RCC 7860 (cell line): ENCODE data around the gene NBDY.
A peak's percentile ranks its signal among the peaks of the same experiment; 100 is the strongest.
"Not testable (repeated sequence)": the region's sequence is repeated elsewhere in the genome, so short reads cannot be mapped to it uniquely, and the experiment has no call there.

Source experiments
- DNase-seq: peaks from one replicate; pipeline ENCODE4 v3.0.0-alpha.2; 2015; ENCODE audit warnings: low spot score
- FAIRE-seq: peaks from 2 replicates; lab custom pipeline; 2012; peaks lifted over from hg19 to GRCh38; lab: Jason Lieb, UNC

Gene NBDY

GRCh38 chrX:56764153-56764974 is 35.3 kb downstream of the NBDY start:
- DNase-seq = peak; percentile 19
- no peak for FAIRE-seq

GRCh38 chrX:56764975-56765791 is 36.1 kb downstream of the NBDY start:
- DNase-seq (no peak), FAIRE-seq (no peak)

- DNase-seq = no peak
- FAIRE-seq = no peak
These were observed 36.9 kb downstream of the NBDY start for GRCh38 chrX:56765811-56766553.

GRCh38 chrX:56766554-56767347 is 37.7 kb downstream of the NBDY start:
- DNase-seq (no peak), FAIRE-seq (no peak)

- not testable (repeated sequence) for FAIRE-seq, DNase-seq
These were observed 38.5 kb downstream of the NBDY start for GRCh38 chrX:56767348-56768119.

GRCh38 chrX:56768120-56768660 is 39.1 kb downstream of the NBDY start:
- not testable (repeated sequence) for DNase-seq, FAIRE-seq

- not testable (repeated sequence) for FAIRE-seq, DNase-seq
These were observed 43.9 kb downstream of the NBDY start for GRCh38 chrX:56772675-56773521.

- FAIRE-seq, DNase-seq: not testable (repeated sequence)
These were observed 44.5 kb downstream of the NBDY start for GRCh38 chrX:56773522-56774060.

GRCh38 chrX:56778099-56778923 is 49.3 kb downstream of the NBDY start:
- FAIRE-seq = not testable (repeated sequence)

GRCh38 chrX:56778924-56779468 is 50.0 kb downstream of the NBDY start:
- not testable (repeated sequence) for DNase-seq

More at GRCh38 chrX:56778099-56778923, 49.3 kb downstream of the NBDY start:
- DNase-seq = not testable (repeated sequence)

GRCh38 chrX:56780681-56781649 is 51.9 kb downstream of the NBDY start:
- not testable (repeated sequence) for FAIRE-seq, DNase-seq

More at GRCh38 chrX:56778924-56779468, 50.0 kb downstream of the NBDY start:
- not testable (repeated sequence) for FAIRE-seq

- DNase-seq (no peak), FAIRE-seq (no peak)
These were observed 53.3 kb downstream of the NBDY start for GRCh38 chrX:56782352-56782751.

GRCh38 chrX:56782791-56783449 is 53.9 kb downstream of the NBDY start:
- no peak for FAIRE-seq
- no peak for DNase-seq

- DNase-seq = no peak
- no peak for FAIRE-seq
These were observed 54.4 kb downstream of the NBDY start for GRCh38 chrX:56783450-56783831.

- DNase-seq = no peak
- no peak for FAIRE-seq
These were observed 55.1 kb downstream of the NBDY start for GRCh38 chrX:56783996-56784620.
